Fibroblast of lung (primary cell): Measurements from ENCODE around the gene IFNL1. TPM values are rescaled to one million over a fixed set of nuclear protein-coding genes. Genes with fewer than 3 reads are reported as not detected.

Source experiments
- DNase-seq, 2 donors: peaks; one replicate each; pipeline versions ENCODE4 v3.0.0 to v3.0.0-alpha.2; 2010; ENCODE audit warnings: low read depth in 2 of 2
- H2AFZ ChIP-seq: 2 replicates; pipeline ENCODE4 v1.5.1; 2012; ENCODE audit warnings: low read length, control low read depth, inconsistent platforms
- H3K27ac ChIP-seq: 2 replicates; pipeline ENCODE4 v1.5.1; 2011; ENCODE audit warnings: low read length, control low read depth; ENCODE audit not compliant: insufficient read depth
- H3K27me3 ChIP-seq: 2 replicates; pipeline ENCODE4 v1.5.1; 2011; ENCODE audit warnings: mild to moderate bottlenecking, low read length; ENCODE audit not compliant: control insufficient read depth, insufficient read depth
- H3K36me3 ChIP-seq: 2 replicates; pipeline ENCODE4 v1.5.1; 2011; ENCODE audit warnings: low read length; ENCODE audit not compliant: control insufficient read depth, insufficient read depth
- H3K4me1 ChIP-seq: 2 replicates; pipeline ENCODE4 v1.5.1; 2011; ENCODE audit warnings: low read length; ENCODE audit not compliant: control insufficient read depth, insufficient read depth; ENCODE audit errors: extremely low read depth
- H3K4me2 ChIP-seq: 2 replicates; pipeline ENCODE4 v1.5.1; 2011; ENCODE audit warnings: low read length, control low read depth; ENCODE audit not compliant: insufficient read depth; ENCODE audit errors: extremely low read depth
- H3K4me3 ChIP-seq, 4 experiments: fragments of 200-600 bp in 1 of 4; sonication (generic) in 1 of 4; replicated peaks in 1 of 4; 2 replicates each; pipeline ENCODE4 v1.5.1; 2011 to 2016; ENCODE audit warnings: low read length in 4 of 4, low read depth in 3 of 4, mild to moderate bottlenecking in 3 of 4, control low read depth in 2 of 4, inconsistent platforms in 1 of 4, mixed read lengths in 1 of 4; ENCODE audit not compliant: insufficient read depth in 1 of 4; ENCODE audit errors: control extremely low read depth in 1 of 4
- H3K79me2 ChIP-seq: 2 replicates; pipeline ENCODE4 v1.5.1; 2012; ENCODE audit warnings: mild to moderate bottlenecking, low read length, inconsistent platforms; ENCODE audit not compliant: control insufficient read depth, insufficient read depth
- H3K9ac ChIP-seq: 2 replicates; pipeline ENCODE4 v1.5.1; 2011; ENCODE audit warnings: mild to moderate bottlenecking, low read length, control low read depth; ENCODE audit not compliant: insufficient read depth
- H3K9me3 ChIP-seq: 2 replicates; pipeline ENCODE4 v1.5.1; 2012; ENCODE audit warnings: low read depth, low read length; ENCODE audit not compliant: control insufficient read depth, insufficient read depth
- H4K20me1 ChIP-seq: 2 replicates; pipeline ENCODE4 v1.5.1; 2011; ENCODE audit warnings: low read length; ENCODE audit not compliant: control insufficient read depth, insufficient read depth; ENCODE audit errors: extremely low read depth
- CTCF ChIP-seq, 2 donors: IDR thresholded peaks in 1 of 2; conservative IDR thresholded peaks in 1 of 2; 1 replicate in 1 of 2; 2 replicates in 1 of 2; pipeline ENCODE4 v1.5.1; 2011 to 2012; ENCODE audit warnings: low read length in 2 of 2, control low read depth in 1 of 2, inconsistent platforms in 1 of 2, low read depth in 1 of 2, mild to moderate bottlenecking in 1 of 2
- EZH2 ChIP-seq: IDR thresholded peaks from 2 replicates; pipeline ENCODE4 v1.5.1; 2012; ENCODE audit warnings: low read length, control low read depth, mild to moderate bottlenecking; ENCODE audit errors: missing control alignments
- polyA plus RNA-seq, 2 donors: library from polyadenylated mRNA; depleted of rRNA in 1 of 2; stranded (reverse) in 1 of 2; unstranded in 1 of 2; fragments of >200 nt; gene quantifications; 2 replicates each; pipeline ENCODE4 v1.2.1, GENCODE V29; 2011 to 2012; ENCODE audit warnings: missing spikeins in 1 of 2
- total RNA-seq: library from RNA; depleted of rRNA; stranded (reverse); fragments of >200 nt; gene quantifications from 2 replicates; pipeline ENCODE4 v1.2.1, GENCODE V29; 2014

Gene IFNL1
- total and polyA plus RNA-seq, 2 donors (not counting 1 experiment from before 2014, with no cell fraction given) = not detected

- TF ChIP-seq EZH2 (no peak), CTCF (conservative IDR thresholded peaks at IDR 0.05 in 1 of 2, IDR thresholded peaks at IDR 0.05 in 1 of 2; ENCODE audit: low read depth in 1 of 2, low read length in 2 of 2) (no peak)
- Histone ChIP-seq H3K9ac (no peak overlapping the region), H3K9me3 (no peaks in the 10 kb centered on the region), H3K27me3 (no peaks in the 10 kb centered on the region), H3K79me2 (no peaks in the 10 kb centered on the region), H3K4me3 (no peak overlapping the region), H2AFZ (no peak overlapping the region), H4K20me1 (no peaks in the 10 kb centered on the region), H3K36me3 (no peaks in the 10 kb centered on the region), H3K4me2 (no peak overlapping the region), H3K27ac (no peak overlapping the region), H3K4me1 (peaks cover 2% of the 10 kb centered on the region)
- DNase-seq = no peak
Measured at GRCh38 chr19:39333507-39333906, 37.3 kb downstream of the IFNL1 start.

- Histone ChIP-seq H4K20me1 (no peaks in the 10 kb centered on the region), H3K27ac (no peak overlapping the region), H3K4me2 (no peak overlapping the region), H3K36me3 (no peaks in the 10 kb centered on the region), H3K9ac (no peak overlapping the region), H2AFZ (no peak overlapping the region), H3K4me1 (peaks cover 2% of the 10 kb centered on the region), H3K27me3 (no peaks in the 10 kb centered on the region), H3K79me2 (no peaks in the 10 kb centered on the region), H3K4me3 (no peak overlapping the region), H3K9me3 (no peaks in the 10 kb centered on the region)
- TF ChIP-seq EZH2 = no peak
- TF ChIP-seq CTCF (conservative IDR thresholded peaks at IDR 0.05 in 1 of 2, IDR thresholded peaks at IDR 0.05 in 1 of 2; ENCODE audit: low read depth in 1 of 2, low read length in 2 of 2) = no peak
- DNase-seq = no peak
Measured at GRCh38 chr19:39334444-39334976, 38.3 kb downstream of the IFNL1 start.

GRCh38 chr19:39335168-39335548 is 39.0 kb downstream of the IFNL1 start:
- Histone ChIP-seq H3K79me2 (no peaks in the 10 kb centered on the region), H3K4me3 (peak overlapping the region in 1 of 4 experiments; percentile 19), H3K4me2 (no peak overlapping the region), H3K4me1 (peaks cover 2% of the 10 kb centered on the region), H3K9me3 (no peaks in the 10 kb centered on the region), H3K9ac (no peak overlapping the region), H4K20me1 (no peaks in the 10 kb centered on the region), H3K27ac (no peak overlapping the region), H3K27me3 (no peaks in the 10 kb centered on the region), H3K36me3 (no peaks in the 10 kb centered on the region), H2AFZ (peak overlapping the region; percentile 39)
- no peak for DNase-seq
- TF ChIP-seq CTCF (conservative IDR thresholded peaks at IDR 0.05 in 1 of 2, IDR thresholded peaks at IDR 0.05 in 1 of 2; ENCODE audit: low read depth in 1 of 2, low read length in 2 of 2) = no peak
- no peak for TF ChIP-seq EZH2
